HG02852 (cell line): Measurements from ENCODE around the gene PCYT2.

Experiments used
- ATAC-seq: cut with Tn5 transposase; IDR thresholded peaks from one replicate; pipeline ENCODE4 v1.9.1; 2021; ENCODE audit warnings: mild to moderate bottlenecking, moderate library complexity; ENCODE audit not compliant: unreplicated experiment

PCYT2 gene

GRCh38 chr17:81877569-81877968 lies 33.6 kb downstream of the PCYT2 start:
- no peak for ATAC-seq

- ATAC-seq: no peak
Observed at GRCh38 chr17:81871387-81872230, 39.6 kb downstream of the PCYT2 start.

GRCh38 chr17:81870981-81871386 lies 40.2 kb downstream of the PCYT2 start, which contains the start of gene ARHGDIA:
TSS of gene ARHGDIA (minus strand) at chr17:81871337. CDS start at chr17:81869930, 1,407 bp downstream.
- ATAC-seq: no peak

- ATAC-seq: no peak
Observed at GRCh38 chr17:81870131-81870980, 40.8 kb downstream of the PCYT2 start.

- ATAC-seq: no peak
Observed at GRCh38 chr17:81869221-81870130, 41.7 kb downstream of the PCYT2 start.

GRCh38 chr17:81868674-81869220 lies 42.5 kb downstream of the PCYT2 start:
- ATAC-seq: no peak

- ATAC-seq: no peak
Observed at GRCh38 chr17:81867991-81868673, 43.1 kb downstream of the PCYT2 start.

GRCh38 chr17:81867170-81867990 lies 43.8 kb downstream of the PCYT2 start:
- no peak for ATAC-seq

GRCh38 chr17:81866440-81867169 lies 44.6 kb downstream of the PCYT2 start:
- ATAC-seq: no peak

- no peak for ATAC-seq
Observed at GRCh38 chr17:81865733-81866439, 45.3 kb downstream of the PCYT2 start.

GRCh38 chr17:81865358-81865732 lies 45.9 kb downstream of the PCYT2 start:
- no peak for ATAC-seq

- ATAC-seq: no peak
Observed at GRCh38 chr17:81863833-81864768, 47.1 kb downstream of the PCYT2 start.

- no peak for ATAC-seq
Observed at GRCh38 chr17:81863123-81863675, 48.0 kb downstream of the PCYT2 start.

- peak; percentile 75 for ATAC-seq
Observed at GRCh38 chr17:81860756-81861568, 50.2 kb downstream of the PCYT2 start.

- peak; percentile 72 for ATAC-seq
Observed at GRCh38 chr17:81859906-81860755, 51.1 kb downstream of the PCYT2 start, which contains the start of gene P4HB. TSS of gene P4HB (minus strand) at chr17:81860535. CDS start at chr17:81860471, 64 bp downstream.
